ENCODE results near the gene RND2.
"Not testable (repeated sequence)": the region's sequence is repeated elsewhere in the genome, so short reads cannot be mapped to it uniquely, and the experiment has no call there.

Gene RND2

DNA sequence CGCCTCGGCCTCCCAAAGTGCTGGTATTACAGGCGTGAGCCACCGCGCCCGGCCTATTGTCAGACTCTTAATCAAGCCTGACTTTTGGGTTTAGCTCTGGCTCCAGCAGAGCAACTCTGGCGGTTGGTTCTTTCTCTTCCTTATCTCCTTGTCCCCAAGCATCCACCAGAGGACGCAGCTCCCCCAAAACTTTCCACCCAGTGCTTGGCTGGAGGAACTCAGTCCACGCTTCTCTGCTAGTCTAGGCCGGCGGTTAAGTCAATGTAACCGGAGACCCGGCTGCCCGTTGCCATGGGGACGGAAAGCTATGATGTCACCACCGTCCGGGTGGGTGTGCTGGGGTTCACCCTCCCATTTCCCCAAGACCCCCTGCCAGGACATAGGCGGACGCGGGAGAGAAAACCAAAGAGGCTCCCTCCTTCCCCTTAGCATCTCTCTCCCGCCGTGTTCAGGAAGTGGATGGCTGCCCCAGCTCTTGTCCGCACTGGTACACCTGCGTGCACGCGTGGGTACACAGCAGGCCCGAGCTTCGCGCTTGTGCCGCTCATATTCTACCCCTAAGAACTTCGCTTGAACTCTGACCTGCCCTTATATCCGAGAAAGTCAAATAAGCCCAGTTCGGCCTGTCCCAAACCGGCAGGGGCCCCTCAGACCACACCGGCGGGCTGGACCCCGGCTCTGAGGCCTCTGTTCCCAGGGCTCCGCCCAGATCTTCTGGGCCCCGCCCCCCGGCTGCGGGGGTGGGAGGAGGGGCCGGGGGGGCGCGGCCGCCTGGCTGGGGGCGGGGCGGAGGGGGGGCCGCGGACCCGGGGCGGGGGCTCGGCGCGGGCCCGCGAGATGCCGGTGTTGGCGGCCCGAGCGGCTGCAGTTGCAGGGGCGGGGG lies at the start of gene RND2:
Gene RND2 (plus strand): TSS at position 825 of the 883 bp plus-strand sequence. CDS start 117 bp downstream, outside the sequence.
- H3K9me3 Mint-ChIP-seq: no peaks in the 10 kb centered on the region
- peak within 1 kb of the TSS; percentile 85 to 90 for H3K4me3 Mint-ChIP-seq
- ATAC-seq (replicated peaks) (peak; percentile 75 to 76), DNase-seq (peak; percentile 81)
- H3K36me3 Mint-ChIP-seq: no peaks in the 10 kb centered on the region
- no peaks in the 10 kb centered on the region for H3K27me3 Mint-ChIP-seq
- peak within 1 kb of the TSS; percentile 94 for H3K27ac Mint-ChIP-seq
- peaks cover 18 to 41% of the 10 kb centered on the region in 2 donors for H3K4me1 Mint-ChIP-seq

GRCh38 chr17:42975265-42975664 lies 49.8 kb upstream of the RND2 start:
- DNase-seq: no peak
- Mint-ChIP-seq H3K9me3 (no peaks in the 10 kb centered on the region), H3K27me3 (no peaks in the 10 kb centered on the region), H3K4me3 (no peak overlapping the region), H3K27ac (no peak overlapping the region), H3K36me3 (peaks cover 0 to 1% of the 10 kb centered on the region in 2 donors), H3K4me1 (peaks cover 8 to 16% of the 10 kb centered on the region in 2 donors)
- no peak for ATAC-seq (replicated peaks)

GRCh38 chr17:42975701-42976100 lies 49.3 kb upstream of the RND2 start:
- ATAC-seq (replicated peaks); DNase-seq; H3K4me3 Mint-ChIP-seq; H3K36me3 Mint-ChIP-seq; H3K27me3 Mint-ChIP-seq; H3K9me3 Mint-ChIP-seq; H3K27ac Mint-ChIP-seq: not testable (repeated sequence)
- peaks cover 8 to 19% of the 10 kb centered on the region in 2 donors for H3K4me1 Mint-ChIP-seq

DNA sequence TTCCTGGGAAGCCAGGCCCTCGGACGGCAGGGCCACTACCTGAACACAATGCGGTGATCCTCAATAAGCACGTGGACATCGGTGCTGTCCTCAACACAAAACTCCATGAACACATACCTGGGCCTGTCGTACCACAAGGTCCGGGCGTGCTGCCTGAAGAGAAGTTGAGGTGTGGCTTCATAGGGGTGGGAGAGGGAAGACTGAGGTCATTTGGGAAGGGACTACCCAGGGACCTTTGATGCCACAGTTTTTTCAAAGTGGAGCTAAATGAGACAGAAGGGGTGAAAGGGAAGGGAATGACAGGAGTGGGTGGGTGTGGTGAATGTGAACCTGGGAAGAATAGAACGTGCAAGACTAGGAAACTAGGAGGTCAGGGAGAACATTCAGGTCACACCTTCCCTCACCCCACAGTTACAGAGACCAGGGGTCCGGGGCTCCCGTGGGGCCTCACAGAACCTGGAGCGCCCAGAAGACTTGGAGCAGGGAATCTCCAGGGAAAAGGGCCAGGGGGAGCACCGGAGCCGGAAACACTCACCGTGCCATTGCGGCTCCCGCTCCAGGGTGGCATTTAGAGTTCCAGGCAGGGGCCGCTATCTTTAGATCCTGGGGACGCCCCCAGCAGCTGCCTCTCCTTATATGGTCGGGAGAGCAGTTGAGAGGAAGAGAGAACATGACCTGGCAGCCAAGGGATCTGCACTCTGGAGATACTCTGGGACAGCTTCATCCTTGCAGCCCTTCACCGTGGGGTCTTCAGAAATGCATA lies 45.3 kb upstream of the RND2 start, which contains the start of gene PTGES3L:
Gene PTGES3L (minus strand): TSS at position 570 of the 763 bp plus-strand sequence. CDS start 27 bp downstream, at position 543.
- Mint-ChIP-seq H3K36me3 (peaks cover 9 to 17% of the 10 kb centered on the region in 2 donors), H3K27me3 (no peaks in the 10 kb centered on the region), H3K27ac (peak within 1 kb of the TSS; percentile 98), H3K4me3 (peak within 1 kb of the TSS; percentile 86 to 99), H3K9me3 (no peaks in the 10 kb centered on the region), H3K4me1 (peaks cover 22 to 58% of the 10 kb centered on the region in 2 donors)
- peak; percentile 24 for DNase-seq
- ATAC-seq (replicated peaks): peak; percentile 49 to 54

DNA sequence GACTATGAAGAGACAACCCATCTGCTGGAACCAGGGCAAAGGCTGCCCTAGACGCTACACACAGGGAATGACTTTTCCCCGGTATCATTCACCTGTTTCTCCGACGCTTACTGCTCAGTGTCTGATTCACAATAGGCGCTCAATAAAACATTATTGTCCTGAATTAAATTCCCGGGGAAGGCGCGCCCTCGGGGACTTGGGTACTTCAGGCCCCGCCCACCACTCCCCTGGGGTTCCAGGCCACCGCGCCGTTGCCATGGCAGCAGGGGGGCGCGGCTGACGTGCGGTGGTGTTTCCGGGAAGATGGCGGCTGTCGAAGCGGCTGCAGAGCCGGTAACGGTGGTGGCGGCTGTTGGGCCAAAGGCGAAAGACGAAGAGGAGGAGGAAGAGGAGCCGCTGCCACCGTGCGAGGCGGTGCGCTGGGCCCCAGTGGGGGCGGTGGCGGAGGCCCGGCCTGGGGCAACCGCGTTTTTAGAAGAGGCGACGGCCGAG lies 44.7 kb upstream of the RND2 start, which contains the start of gene RUNDC1:
Gene RUNDC1 (plus strand): TSS at position 292 of the 492 bp plus-strand sequence. CDS start 12 bp downstream, at position 304.
- Mint-ChIP-seq H3K9me3 (no peaks in the 10 kb centered on the region), H3K27ac (peak within 1 kb of the TSS; percentile 98), H3K27me3 (no peaks in the 10 kb centered on the region), H3K36me3 (peaks cover 12 to 22% of the 10 kb centered on the region in 2 donors), H3K4me3 (peak within 1 kb of the TSS; percentile 86 to 99), H3K4me1 (peaks cover 26 to 65% of the 10 kb centered on the region in 2 donors)
- peak; percentile 68 to 74 for ATAC-seq (replicated peaks)
- DNase-seq: peak; percentile 81

DNA sequence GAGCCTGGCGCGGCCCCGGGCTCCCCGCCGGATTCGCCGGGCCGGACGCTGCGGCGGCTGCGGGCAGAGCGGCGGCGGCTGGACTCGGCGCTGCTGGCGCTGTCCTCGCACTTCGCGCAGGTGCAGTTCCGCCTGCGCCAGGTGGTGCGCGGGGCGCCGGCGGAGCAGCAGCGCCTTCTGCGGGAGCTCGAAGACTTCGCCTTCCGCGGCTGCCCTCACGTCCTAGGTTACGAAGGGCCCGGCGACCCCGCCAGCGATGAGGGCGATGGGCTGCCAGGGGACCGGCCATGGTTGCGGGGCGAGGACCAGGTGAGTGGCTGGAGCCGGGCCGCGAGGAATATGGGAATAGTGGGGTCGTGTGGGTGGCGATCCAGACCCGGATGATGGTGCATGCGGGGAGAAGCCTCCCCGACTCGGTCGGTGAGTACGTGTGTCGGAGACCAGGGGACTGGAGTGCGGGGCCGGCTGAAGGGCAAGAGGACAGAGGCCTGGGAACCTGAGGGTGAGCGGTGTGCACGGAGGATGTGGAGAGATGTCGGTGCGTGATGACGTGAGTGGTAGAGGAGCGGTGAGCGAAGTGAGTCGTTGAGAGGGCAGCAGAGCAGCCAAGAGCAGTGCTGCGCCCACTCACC lies 44.1 kb upstream of the RND2 start:
- Mint-ChIP-seq H3K27ac (peak overlapping the region; percentile 98), H3K27me3 (no peaks in the 10 kb centered on the region), H3K36me3 (peaks cover 12 to 22% of the 10 kb centered on the region in 2 donors), H3K4me3 (peak overlapping the region; percentile 86 to 99), H3K9me3 (no peaks in the 10 kb centered on the region), H3K4me1 (peaks cover 28 to 68% of the 10 kb centered on the region in 2 donors)
- ATAC-seq (replicated peaks) (peak; percentile 73 to 75), DNase-seq (peak; percentile 68)

DNA sequence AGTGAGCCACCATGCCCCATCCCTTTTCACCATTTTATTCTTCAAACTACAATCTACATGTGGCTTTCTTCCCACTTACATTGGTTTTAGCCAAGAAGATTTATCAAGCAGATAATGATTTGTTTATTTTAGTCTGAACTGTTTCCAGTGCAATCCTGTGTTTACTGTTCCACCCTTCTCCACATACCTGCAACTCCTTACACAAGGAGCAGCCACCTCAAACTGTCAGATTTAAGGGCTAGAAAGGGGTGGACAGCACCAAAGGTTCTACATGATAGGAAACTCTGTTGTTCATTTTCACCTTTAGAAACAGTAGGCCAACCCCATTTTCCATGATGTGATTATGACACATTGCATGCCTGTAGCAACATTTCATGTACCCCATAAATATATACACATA lies 42.8 kb upstream of the RND2 start:
- peaks cover 12 to 22% of the 10 kb centered on the region in 2 donors for H3K36me3 Mint-ChIP-seq
- peak overlapping the region; percentile 86 to 99 for H3K4me3 Mint-ChIP-seq
- no peaks in the 10 kb centered on the region for H3K27me3 Mint-ChIP-seq
- no peaks in the 10 kb centered on the region for H3K9me3 Mint-ChIP-seq
- H3K4me1 Mint-ChIP-seq: peaks cover 29 to 72% of the 10 kb centered on the region in 2 donors
- H3K27ac Mint-ChIP-seq: peak overlapping the region; percentile 76
- ATAC-seq (replicated peaks) (no peak), DNase-seq (no peak)

DNA sequence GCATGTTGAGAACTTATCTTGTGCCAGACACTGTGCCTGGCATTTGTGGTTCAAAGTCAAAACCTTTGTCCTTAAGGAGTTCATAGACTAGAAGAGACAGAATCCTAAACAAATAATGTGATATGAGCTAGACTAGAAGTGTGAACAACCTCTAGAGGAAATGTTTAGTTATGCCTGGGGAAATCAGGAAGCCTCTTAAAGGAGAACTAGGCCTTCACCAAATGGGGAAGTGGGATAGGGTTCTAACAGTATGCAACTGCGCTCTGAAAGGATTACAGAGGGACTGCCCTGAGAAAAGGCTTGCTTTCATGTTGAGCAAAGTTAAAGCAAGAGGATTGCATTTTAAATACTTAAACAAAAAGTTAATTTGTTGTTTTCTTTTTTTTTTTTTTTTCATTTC lies 39.8 kb upstream of the RND2 start:
- H3K4me1 Mint-ChIP-seq: peaks cover 28 to 63% of the 10 kb centered on the region in 2 donors
- DNase-seq (peak; percentile 34), ATAC-seq (replicated peaks) (peak; percentile 86)
- H3K4me3 Mint-ChIP-seq: peak overlapping the region; percentile 49 to 74
- H3K27ac Mint-ChIP-seq: peak overlapping the region; percentile 60
- H3K9me3 Mint-ChIP-seq: no peaks in the 10 kb centered on the region
- H3K27me3 Mint-ChIP-seq: no peaks in the 10 kb centered on the region
- peaks cover 17 to 40% of the 10 kb centered on the region in 2 donors for H3K36me3 Mint-ChIP-seq

DNA sequence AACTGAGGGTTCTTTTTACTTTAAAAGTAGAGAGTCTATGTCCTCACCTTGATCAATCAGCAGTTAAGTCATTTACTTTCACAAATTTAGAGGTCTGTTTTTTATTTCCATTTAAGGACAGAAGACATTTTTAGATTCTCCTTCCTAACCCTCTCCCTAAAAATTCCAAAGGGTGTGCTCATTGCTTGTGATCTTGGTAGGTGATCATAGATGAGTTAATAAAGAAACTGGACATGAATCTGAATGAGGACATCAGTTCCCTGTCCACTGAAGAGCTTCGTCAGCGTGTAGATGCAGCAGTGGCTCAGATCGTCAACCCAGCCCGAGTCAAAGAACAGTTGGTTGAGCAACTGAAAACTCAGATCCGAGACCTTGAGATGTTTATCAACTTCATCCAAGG lies 35.9 kb upstream of the RND2 start:
- H3K36me3 Mint-ChIP-seq: peaks cover 17 to 48% of the 10 kb centered on the region in 2 donors
- ATAC-seq (replicated peaks): no peak
- no peak overlapping the region for H3K4me3 Mint-ChIP-seq
- no peaks in the 10 kb centered on the region for H3K9me3 Mint-ChIP-seq
- no peak for DNase-seq
- H3K27ac Mint-ChIP-seq: peak overlapping the region; percentile 51
- no peaks in the 10 kb centered on the region for H3K27me3 Mint-ChIP-seq
- H3K4me1 Mint-ChIP-seq: peaks cover 22 to 31% of the 10 kb centered on the region in 2 donors

- H3K27me3 Mint-ChIP-seq: no peaks in the 10 kb centered on the region
- no peak overlapping the region for H3K4me3 Mint-ChIP-seq
- ATAC-seq (replicated peaks) (no peak), DNase-seq (no peak)
- peaks cover 20 to 49% of the 10 kb centered on the region in 2 donors for H3K36me3 Mint-ChIP-seq
- H3K4me1 Mint-ChIP-seq: peaks cover 16 to 27% of the 10 kb centered on the region in 2 donors
- H3K9me3 Mint-ChIP-seq: no peaks in the 10 kb centered on the region
- H3K27ac Mint-ChIP-seq: peak overlapping the region; percentile 86
These were observed 35.0 kb upstream of the RND2 start for GRCh38 chr17:42989726-42990652.

DNA sequence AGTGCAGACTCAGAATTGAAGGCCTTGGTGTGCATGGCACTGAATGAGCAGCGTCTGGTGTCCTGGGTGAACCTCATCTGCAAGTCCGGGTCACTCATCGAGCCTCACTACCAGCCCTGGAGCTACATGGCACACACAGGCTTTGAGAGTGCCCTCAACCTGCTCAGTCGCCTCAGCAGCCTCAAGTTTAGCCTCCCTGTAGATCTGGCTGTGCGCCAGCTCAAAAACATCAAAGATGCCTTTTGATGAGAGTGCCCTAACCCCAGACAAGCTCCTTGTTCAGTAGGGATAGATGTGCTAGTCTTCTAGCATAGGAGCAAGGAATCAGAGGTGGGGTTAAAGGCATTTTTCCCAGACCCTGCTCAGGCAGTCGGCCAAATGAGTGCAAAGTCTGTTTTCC lies 33.6 kb upstream of the RND2 start:
- Mint-ChIP-seq H3K36me3 (peaks cover 22 to 52% of the 10 kb centered on the region in 2 donors), H3K27me3 (no peaks in the 10 kb centered on the region), H3K9me3 (no peaks in the 10 kb centered on the region), H3K4me1 (peaks cover 10 to 22% of the 10 kb centered on the region in 2 donors), H3K4me3 (no peak overlapping the region), H3K27ac (peak overlapping the region; percentile 9)
- ATAC-seq (replicated peaks) (no peak), DNase-seq (no peak)

DNA sequence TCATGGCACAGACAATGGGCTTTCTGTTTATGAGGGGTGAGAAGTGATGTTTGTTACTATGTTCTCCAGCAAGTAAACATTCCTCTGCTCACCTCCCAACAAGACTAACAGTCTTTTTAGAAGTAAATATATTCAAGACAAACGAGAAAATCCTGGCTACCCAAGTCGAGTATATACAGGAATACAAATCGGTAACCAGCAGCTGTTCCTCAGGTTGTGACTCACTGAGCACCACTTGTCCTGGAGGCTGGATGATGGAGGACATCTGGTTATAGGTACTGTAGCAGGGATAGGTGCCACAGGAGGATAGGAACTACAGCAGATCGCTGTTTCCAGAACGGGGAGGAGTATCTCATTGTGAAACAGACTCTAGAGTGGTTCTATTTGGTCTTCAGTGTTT lies 32.2 kb upstream of the RND2 start:
- no peak overlapping the region for H3K27ac Mint-ChIP-seq
- no peak overlapping the region for H3K4me3 Mint-ChIP-seq
- no peaks in the 10 kb centered on the region for H3K9me3 Mint-ChIP-seq
- peaks cover 22 to 49% of the 10 kb centered on the region in 2 donors for H3K36me3 Mint-ChIP-seq
- H3K4me1 Mint-ChIP-seq: peaks cover 12 to 25% of the 10 kb centered on the region in 2 donors
- ATAC-seq (replicated peaks) (no peak), DNase-seq (no peak)
- no peaks in the 10 kb centered on the region for H3K27me3 Mint-ChIP-seq

GRCh38 chr17:42993913-42994312 lies 31.1 kb upstream of the RND2 start:
- H3K27me3 Mint-ChIP-seq; H3K27ac Mint-ChIP-seq; DNase-seq; H3K9me3 Mint-ChIP-seq; H3K4me3 Mint-ChIP-seq; ATAC-seq (replicated peaks): not testable (repeated sequence)
- peaks cover 24 to 52% of the 10 kb centered on the region in 2 donors for H3K36me3 Mint-ChIP-seq
- H3K4me1 Mint-ChIP-seq: peaks cover 14 to 28% of the 10 kb centered on the region in 2 donors

Measured in stimulated activated naive B cell treated with anti-CD40 and anti-IgM and Interleukin-4, amounts not matched to agents 10 μg/mL and 1 μg/mL and 100 μg/mL, for 72 hours (primary cell).